CD4-positive, alpha-beta T cell treated with Interleukin-4 for 4 hours (primary cell): ENCODE results near the gene PARP12.

Source experiments
- DNase-seq: peaks from one replicate; pipeline ENCODE4 v3.0.0-alpha.2; 2020

The PARP12 gene

GRCh38 chr7:140034421-140034820 lies 28.3 kb downstream of the PARP12 start:
- DNase-seq: no peak

GRCh38 chr7:140033779-140034363 lies 28.9 kb downstream of the PARP12 start:
- no peak for DNase-seq

- DNase-seq: no peak
Observed at GRCh38 chr7:140033036-140033435, 29.7 kb downstream of the PARP12 start.

GRCh38 chr7:140031364-140031763 lies 31.4 kb downstream of the PARP12 start:
- DNase-seq: no peak

- no peak for DNase-seq
Observed at GRCh38 chr7:140029072-140029471, 33.7 kb downstream of the PARP12 start.

- DNase-seq: no peak
Observed at GRCh38 chr7:140028311-140028710, 34.4 kb downstream of the PARP12 start.

GRCh38 chr7:140027858-140028257 lies 34.9 kb downstream of the PARP12 start:
- no peak for DNase-seq

GRCh38 chr7:140026935-140027334 lies 35.8 kb downstream of the PARP12 start:
- no peak for DNase-seq

GRCh38 chr7:140025814-140026433 lies 36.8 kb downstream of the PARP12 start:
- no peak for DNase-seq

GRCh38 chr7:140025241-140025640 lies 37.5 kb downstream of the PARP12 start:
- no peak for DNase-seq

GRCh38 chr7:140024585-140024984 lies 38.2 kb downstream of the PARP12 start:
- no peak for DNase-seq

- no peak for DNase-seq
Observed at GRCh38 chr7:140023728-140024127, 39.0 kb downstream of the PARP12 start.

GRCh38 chr7:140022582-140023211 lies 40.1 kb downstream of the PARP12 start:
- DNase-seq: no peak

GRCh38 chr7:140021603-140022002 lies 41.1 kb downstream of the PARP12 start:
- no peak for DNase-seq

- no peak for DNase-seq
Observed at GRCh38 chr7:140019606-140020005, 43.1 kb downstream of the PARP12 start.

GRCh38 chr7:140019172-140019571 lies 43.6 kb downstream of the PARP12 start:
- no peak for DNase-seq

- no peak for DNase-seq
Observed at GRCh38 chr7:140018125-140019043, 44.4 kb downstream of the PARP12 start.

- no peak for DNase-seq
Observed at GRCh38 chr7:140017543-140017942, 45.2 kb downstream of the PARP12 start.

GRCh38 chr7:140017034-140017433 lies 45.7 kb downstream of the PARP12 start:
- no peak for DNase-seq

GRCh38 chr7:140016540-140016939 lies 46.2 kb downstream of the PARP12 start:
- no peak for DNase-seq

GRCh38 chr7:140015471-140015970 lies 47.2 kb downstream of the PARP12 start:
- no peak for DNase-seq

- DNase-seq: no peak
Observed at GRCh38 chr7:140014123-140014522, 48.6 kb downstream of the PARP12 start.

GRCh38 chr7:140013676-140014075 lies 49.1 kb downstream of the PARP12 start:
- DNase-seq: no peak
